Activated CD4-positive, alpha-beta T cell treated with anti-CD3 and anti-CD28 coated beads, Interleukin-2, amount 50 U/mL, for 48 hours (primary cell): ENCODE data around the gene SNCB.

Experiments
- DNase-seq, 2 experiments: peaks; one replicate each; pipeline ENCODE4 v3.0.0-alpha.2; 2020

Gene SNCB

GRCh38 chr5:176629853-176630680 is at the start of gene SNCB, which contains the start of gene EIF4E1B:
SNCB (minus strand) TSS chr5:176630534; CDS start chr5:176629654, 880 bp downstream.
EIF4E1B (plus strand) TSS chr5:176630675; CDS start chr5:176642788, 12,113 bp downstream.
- peak; percentile 55 to 62 for DNase-seq

GRCh38 chr5:176679365-176680225 is 49.3 kb upstream of the SNCB start:
- DNase-seq: no peak

- DNase-seq: no peak
Measured at GRCh38 chr5:176678584-176678983, 48.2 kb upstream of the SNCB start.

- DNase-seq: no peak
Measured at GRCh38 chr5:176677209-176677939, 47.0 kb upstream of the SNCB start.

GRCh38 chr5:176676361-176676824 is 46.1 kb upstream of the SNCB start:
- no peak for DNase-seq

GRCh38 chr5:176675676-176676360 is 45.5 kb upstream of the SNCB start:
- no peak for DNase-seq

- DNase-seq: no peak
Measured at GRCh38 chr5:176674799-176675198, 44.5 kb upstream of the SNCB start.

GRCh38 chr5:176673651-176674583 is 43.6 kb upstream of the SNCB start:
- DNase-seq: no peak

GRCh38 chr5:176671890-176672747 is 41.8 kb upstream of the SNCB start:
- DNase-seq: no peak

GRCh38 chr5:176671399-176671798 is 41.1 kb upstream of the SNCB start:
- DNase-seq: no peak

GRCh38 chr5:176670449-176670848 is 40.1 kb upstream of the SNCB start:
- no peak for DNase-seq

GRCh38 chr5:176667637-176668036 is 37.3 kb upstream of the SNCB start:
- DNase-seq: no peak

- DNase-seq: no peak
Measured at GRCh38 chr5:176665517-176665916, 35.2 kb upstream of the SNCB start.

GRCh38 chr5:176664886-176665285 is 34.6 kb upstream of the SNCB start:
- no peak for DNase-seq

- DNase-seq: no peak
Measured at GRCh38 chr5:176664479-176664878, 34.1 kb upstream of the SNCB start.

- no peak for DNase-seq
Measured at GRCh38 chr5:176663566-176663965, 33.2 kb upstream of the SNCB start.

- DNase-seq: no peak
Measured at GRCh38 chr5:176662371-176663333, 32.3 kb upstream of the SNCB start.

- no peak for DNase-seq
Measured at GRCh38 chr5:176661676-176662075, 31.3 kb upstream of the SNCB start.
